HCT116 (cell line): ENCODE measurements around the gene GMPPA.
A peak's percentile ranks its signal among the peaks of the same experiment; 100 is the strongest.

Source experiments
- CTCF ChIP-seq, 3 experiments: fragments of 200-600 bp in 1 of 3; sonication (generic) in 1 of 3; IDR thresholded peaks in 2 of 3; conservative IDR thresholded peaks in 1 of 3; 2 replicates each; pipeline ENCODE4 v1.5.1; 2012 to 2017; ENCODE audit warnings: low read depth in 2 of 3, low read length in 2 of 3, antibody characterized with exemption in 1 of 3, borderline replicate concordance in 1 of 3, control low read depth in 1 of 3, mild to moderate bottlenecking in 1 of 3, mixed read lengths in 1 of 3, mixed run types in 1 of 3, moderate library complexity in 1 of 3; ENCODE audit not compliant: insufficient read depth in 1 of 3
- ELF1 ChIP-seq: IDR thresholded peaks from 2 replicates; pipeline ENCODE4 v1.6.1; 2012; ENCODE audit warnings: low read depth, borderline replicate concordance
- FOSL1 ChIP-seq: IDR thresholded peaks from 2 replicates; pipeline ENCODE4 v1.6.1; 2012; ENCODE audit warnings: low read depth
- POLR2A ChIP-seq: IDR thresholded peaks from 2 replicates; pipeline ENCODE4 v1.7.0; 2011; ENCODE audit warnings: borderline replicate concordance; ENCODE audit not compliant: insufficient read depth, insufficient read length; ENCODE audit errors: extremely low read depth
- SP1 ChIP-seq: IDR thresholded peaks from 2 replicates; pipeline ENCODE4 v1.6.1; 2012; ENCODE audit warnings: low read depth
- TCF7L2 ChIP-seq: IDR thresholded peaks from 2 replicates; pipeline ENCODE4 v1.7.0; 2011; ENCODE audit warnings: borderline replicate concordance, inconsistent platforms; ENCODE audit not compliant: insufficient read depth, insufficient read length; ENCODE audit errors: extremely low read depth

- no peak for TF ChIP-seq TCF7L2
- TF ChIP-seq ELF1 = no peak
- peak in 1 of 3 experiments; percentile 6; a peak in 1 of 6 replicates for TF ChIP-seq CTCF (IDR thresholded peaks at IDR 0.05 in 2 of 3, conservative IDR thresholded peaks at IDR 0.05 in 1 of 3; ENCODE audit: borderline replicate concordance in 1 of 3, insufficient read depth in 1 of 3, low read depth in 2 of 3, low read length in 2 of 3)
- TF ChIP-seq POLR2A = no peak
- TF ChIP-seq FOSL1 = no peak
- no peak for TF ChIP-seq SP1
These were observed 20.8 kb downstream of the GMPPA start for GRCh38 chr2:219519526-219519916.
